Transverse colon (tissue), 4 donors: ENCODE measurements around the gene RNF168. TPM values are rescaled to one million over a fixed set of nuclear protein-coding genes. Genes with fewer than 3 reads are reported as not detected.
"Not testable (repeated sequence)": the region's sequence is repeated elsewhere in the genome, so short reads cannot be mapped to it uniquely, and the experiment has no call there.

Source experiments
- DNase-seq: peaks from one replicate; pipeline ENCODE4 v3.0.0-alpha.2; 2019
- H3K27ac ChIP-seq, 4 donors: fragments of 200-600 bp; sonication (generic); 2 replicates each; pipeline ENCODE4 v1.5.1; 2016 to 2018; ENCODE audit warnings: inconsistent platforms in 4 of 4
- H3K27me3 ChIP-seq: fragments of 200-600 bp; sonication (generic); 2 replicates; pipeline ENCODE4 v1.5.1; 2017; ENCODE audit warnings: inconsistent platforms
- H3K36me3 ChIP-seq, 4 donors: fragments of 200-600 bp; sonication (generic); 2 replicates each; pipeline ENCODE4 v1.5.1; 2017 to 2019; ENCODE audit warnings: inconsistent platforms in 4 of 4
- H3K4me1 ChIP-seq, 4 donors: fragments of 200-600 bp; sonication (generic); 2 replicates each; pipeline ENCODE4 v1.5.1; 2017 to 2020; ENCODE audit warnings: inconsistent platforms in 4 of 4
- H3K4me3 ChIP-seq, 4 donors: fragments of 200-600 bp; sonication (generic); 1 replicate in 1 of 4; 2 replicates in 3 of 4; pipeline versions ENCODE4 v1.5.1 to v1.6.1; 2017 to 2019; ENCODE audit warnings: inconsistent platforms in 4 of 4
- H3K9me3 ChIP-seq, 2 donors: fragments of 200-600 bp; sonication (generic); 2 replicates each; pipeline ENCODE4 v1.5.1; 2017 to 2019; ENCODE audit warnings: inconsistent platforms in 2 of 2
- EP300 ChIP-seq: sonication (generic); formaldehyde crosslinking; IDR thresholded peaks from one replicate; pipeline ENCODE4 v1.6.1; 2017; ENCODE audit warnings: antibody characterized with exemption, low read depth
- POLR2A ChIP-seq: fragments of 450-650 bp; IDR thresholded peaks from one replicate; pipeline ENCODE4 v1.6.1; 2016; ENCODE audit warnings: antibody characterized with exemption, mild to moderate bottlenecking, moderate library complexity
- POLR2AphosphoS5 ChIP-seq, 3 donors: sonication (generic); formaldehyde crosslinking; IDR thresholded peaks; one replicate each; pipeline ENCODE4 v1.6.1; 2016; ENCODE audit warnings: antibody characterized with exemption in 3 of 3
- WGBS, 2 donors: methylation state at CpG; one replicate each; pipeline ENCODE4 v1.1.5; 2018; ENCODE audit warnings: low coverage in 1 of 2; 5-methylcytosine and 5-hydroxymethylcytosine counted together
- in situ Hi-C, 4 donors: fragments of 200-750 bp; cut with MboI; loops; one replicate each; pipeline versions ENCODE4 v1.15.0 to v1.15.1; 2017; ENCODE audit warnings: low sequenced_read_pairs in 3 of 4, low pct_ligation_motif_present in 1 of 4, low pct_unique_long_range_greater_than_20kb in 1 of 4
- intact Hi-C: fragments of 100-400 bp; cut with DNase I; formaldehyde crosslinking; loops from one replicate; pipeline ENCODE4 v1.15.1; 2023; ENCODE audit warnings: low total_unique reads
- total RNA-seq, 4 donors: library from RNA; depleted of rRNA; stranded (reverse); fragments of >200 nt; gene quantifications; one replicate each; pipeline ENCODE4 v1.1.0, GENCODE V29; 2016
- TF ChIP-seq, protein P1 (sequence below), 5 experiments: fragments of 200-600 bp in 3 of 5; fragments of 450-650 bp in 2 of 5; sonication (generic) in 3 of 5; IDR thresholded peaks; 1 replicate in 2 of 5; 2 replicates in 3 of 5; pipeline ENCODE4 v1.5.1; 2016 to 2017; ENCODE audit warnings: antibody characterized with exemption in 5 of 5, inconsistent platforms in 3 of 5, mild to moderate bottlenecking in 2 of 5, moderate library complexity in 1 of 5

The RNF168 gene
- total RNA-seq, 4 donors from 2014 or later = 17.3 to 221 (median 19.5) TPM

DNA sequence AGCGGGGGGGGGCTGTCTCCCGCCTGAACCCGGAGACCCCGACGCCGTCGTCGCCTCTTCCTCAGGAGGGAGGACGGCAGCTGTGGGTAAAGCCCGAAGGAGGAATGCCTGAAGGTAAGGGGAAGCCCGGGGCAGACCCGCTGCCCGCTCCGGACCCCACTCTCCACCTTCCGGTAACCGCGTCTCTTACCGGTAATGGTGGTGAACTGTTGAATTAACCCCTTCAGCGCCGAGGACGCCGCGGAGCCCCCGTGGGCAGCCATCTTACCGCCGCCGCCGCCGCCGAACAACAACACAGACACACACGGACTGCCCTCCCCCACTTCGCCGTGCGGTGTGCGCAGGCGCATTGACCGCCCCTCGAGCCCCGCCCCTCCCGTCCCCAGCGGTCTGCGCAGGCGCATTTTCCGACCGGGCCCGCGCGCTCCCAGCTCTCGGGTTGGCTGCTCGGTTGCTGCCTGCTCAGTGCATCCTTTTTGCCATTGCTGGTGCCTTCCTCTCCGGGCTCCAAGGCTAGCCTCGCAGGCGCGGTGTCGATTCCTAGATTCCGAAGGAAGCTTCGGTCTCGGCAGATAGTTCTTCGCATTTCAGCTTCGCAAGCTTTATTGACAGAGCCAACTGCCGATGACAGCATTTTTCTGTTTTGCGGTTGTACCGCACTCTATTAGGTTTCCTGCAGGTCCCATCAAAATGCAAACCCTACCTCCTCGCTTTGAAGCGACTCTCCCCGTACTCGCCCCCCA lies 71.3 kb downstream of the RNF168 start, which contains the start of gene UBXN7:
Gene UBXN7 (minus strand): TSS at position 291 of the 743 bp plus-strand sequence. CDS start 28 bp downstream, at position 263.
- Histone ChIP-seq H3K9me3 (no peaks in the 10 kb centered on the region), H3K27ac (peak within 1 kb of the TSS; percentile 89 to 96 (median 94)), H3K4me3 (peak within 1 kb of the TSS; percentile 68 to 99 (median 90)), H3K27me3 (no peaks in the 10 kb centered on the region), H3K36me3 (no peaks in the 10 kb centered on the region), H3K4me1 (peaks cover 8 to 27% (median 9%) of the 10 kb centered on the region in 4 donors)
- intact Hi-C loops = loop anchor here (10.0 kb wide), 1 partner anchor 72 kb away; the partner anchor contains the start of gene RNF168
- peak; percentile 96 for DNase-seq
- 0 to 1% methylated on average over 4 to 59 of the region's 67 CpGs for WGBS, 2 donors
- in situ Hi-C loops = no loop called here
- TF ChIP-seq EP300 (no peak), POLR2A (peak; percentile 61), POLR2AphosphoS5 (IDR thresholded peaks at IDR 0.05) (peak; percentile 80 to 83 (median 81))

- DNase-seq = peak; percentile 23
- 0 to 1% methylated on average over 14 to 49 of the region's 50 CpGs for WGBS, 2 donors
- in situ Hi-C loops = no loop called here
- H3K27me3 ChIP-seq = no peaks in the 10 kb centered on the region
- intact Hi-C loops = loop anchor here (10.0 kb wide), 1 partner anchor 73 kb away; the partner anchor contains the start of gene RNF168
- no peaks in the 10 kb centered on the region for H3K36me3 ChIP-seq
- no peaks in the 10 kb centered on the region for H3K9me3 ChIP-seq
- peak overlapping the region; percentile 68 to 99 (median 90) for H3K4me3 ChIP-seq
- peak overlapping the region; percentile 89 to 96 (median 94) for H3K27ac ChIP-seq
- TF ChIP-seq POLR2AphosphoS5 (IDR thresholded peaks at IDR 0.05) = no peak
- TF ChIP-seq, protein P1, sequence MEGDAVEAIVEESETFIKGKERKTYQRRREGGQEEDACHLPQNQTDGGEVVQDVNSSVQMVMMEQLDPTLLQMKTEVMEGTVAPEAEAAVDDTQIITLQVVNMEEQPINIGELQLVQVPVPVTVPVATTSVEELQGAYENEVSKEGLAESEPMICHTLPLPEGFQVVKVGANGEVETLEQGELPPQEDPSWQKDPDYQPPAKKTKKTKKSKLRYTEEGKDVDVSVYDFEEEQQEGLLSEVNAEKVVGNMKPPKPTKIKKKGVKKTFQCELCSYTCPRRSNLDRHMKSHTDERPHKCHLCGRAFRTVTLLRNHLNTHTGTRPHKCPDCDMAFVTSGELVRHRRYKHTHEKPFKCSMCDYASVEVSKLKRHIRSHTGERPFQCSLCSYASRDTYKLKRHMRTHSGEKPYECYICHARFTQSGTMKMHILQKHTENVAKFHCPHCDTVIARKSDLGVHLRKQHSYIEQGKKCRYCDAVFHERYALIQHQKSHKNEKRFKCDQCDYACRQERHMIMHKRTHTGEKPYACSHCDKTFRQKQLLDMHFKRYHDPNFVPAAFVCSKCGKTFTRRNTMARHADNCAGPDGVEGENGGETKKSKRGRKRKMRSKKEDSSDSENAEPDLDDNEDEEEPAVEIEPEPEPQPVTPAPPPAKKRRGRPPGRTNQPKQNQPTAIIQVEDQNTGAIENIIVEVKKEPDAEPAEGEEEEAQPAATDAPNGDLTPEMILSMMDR (IDR thresholded peaks at IDR 0.05) = no peak
- H3K4me1 ChIP-seq = peaks cover 8 to 27% (median 9%) of the 10 kb centered on the region in 4 donors
Observed at GRCh38 chr3:196431181-196432136, 72.1 kb downstream of the RNF168 start.

- whole genome bisulfite sequencing, 2 donors = 81 to 82% methylated on average over 5 to 6 of the region's 6 CpGs
Observed at GRCh38 chr3:196428041-196428440, 75.5 kb downstream of the RNF168 start.

GRCh38 chr3:196424421-196424820 lies 79.1 kb downstream of the RNF168 start:
- peaks cover 0 to 22% (median 14%) of the 10 kb centered on the region in 4 donors for H3K4me1 ChIP-seq
- intact Hi-C loops, H3K27me3 ChIP-seq, H3K27ac ChIP-seq, in situ Hi-C loops, H3K9me3 ChIP-seq, H3K4me3 ChIP-seq, DNase-seq: not testable (repeated sequence)
- WGBS, 2 donors = 88% methylated on average over 6 of the region's 6 CpGs; no CpG with 5 or more reads in 1 of the 2 donors
- H3K36me3 ChIP-seq = peaks cover 0 to 11% (median 0%) of the 10 kb centered on the region in 4 donors

More at GRCh38 chr3:196428041-196428440, 75.5 kb downstream of the RNF168 start:
- Histone ChIP-seq H3K4me3 (no peak overlapping the region), H3K27me3 (no peaks in the 10 kb centered on the region), H3K4me1 (peaks cover 9 to 26% (median 12%) of the 10 kb centered on the region in 4 donors), H3K27ac (no peak overlapping the region), H3K9me3 (no peaks in the 10 kb centered on the region), H3K36me3 (peaks cover 0 to 11% (median 0%) of the 10 kb centered on the region in 4 donors)
- in situ Hi-C loops (no loop called here), intact Hi-C loops (no loop called here)
- TF ChIP-seq POLR2AphosphoS5 (IDR thresholded peaks at IDR 0.05) (no peak), EP300 (no peak), POLR2A (no peak)
- TF ChIP-seq, protein P1 (IDR thresholded peaks at IDR 0.05) = no peak
- no peak for DNase-seq
